Ectodermal cell (in vitro differentiated cells): ENCODE results near the gene WRNIP1.

Source experiments
- H3K27ac ChIP-seq: 2 replicates; pipeline ENCODE4 v1.7.0; 2013; ENCODE audit warnings: mild to moderate bottlenecking, low read depth, low read length; ENCODE audit not compliant: insufficient read depth, poor library complexity, severe bottlenecking
- H3K27me3 ChIP-seq: 2 replicates; pipeline ENCODE4 v1.7.0; 2013; ENCODE audit warnings: mild to moderate bottlenecking, low read length; ENCODE audit not compliant: insufficient read depth, control insufficient read depth, poor library complexity, severe bottlenecking
- H3K36me3 ChIP-seq: one replicate; pipeline ENCODE4 v1.7.0; 2013; ENCODE audit warnings: low read length; ENCODE audit not compliant: control insufficient read depth, insufficient read depth
- H3K4me1 ChIP-seq: one replicate; pipeline ENCODE4 v1.7.0; 2013; ENCODE audit warnings: low read length; ENCODE audit not compliant: control insufficient read depth, insufficient read depth
- H3K4me3 ChIP-seq: 2 replicates; pipeline ENCODE4 v1.7.0; 2013; ENCODE audit warnings: low read depth, low read length, control low read depth; ENCODE audit not compliant: insufficient read depth
- H3K9me3 ChIP-seq: 2 replicates; pipeline ENCODE4 v1.7.0; 2013; ENCODE audit warnings: mild to moderate bottlenecking, low read length, moderate library complexity; ENCODE audit not compliant: control insufficient read depth
- WGBS, 2 experiments: methylation state at CpG; one replicate each; pipeline ENCODE4 v1.1.7; 2013; ENCODE audit warnings: missing lambda C conversion rate in 2 of 2; 5-methylcytosine and 5-hydroxymethylcytosine counted together

The WRNIP1 gene

GRCh38 chr6:2803731-2804429, 38.7 kb downstream of the WRNIP1 start:
- H3K4me1 ChIP-seq, result no peaks in the 10 kb centered on the region
- no peaks in the 10 kb centered on the region for H3K9me3 ChIP-seq
- H3K27ac ChIP-seq, result no peak overlapping the region
- H3K27me3 ChIP-seq, result no peaks in the 10 kb centered on the region
- no peaks in the 10 kb centered on the region for H3K36me3 ChIP-seq
- no peak overlapping the region for H3K4me3 ChIP-seq
- WGBS, 2 experiments, result 94 to 95% methylated on average over 7 of the region's 7 CpGs

GRCh38 chr6:2804516-2804915, 39.3 kb downstream of the WRNIP1 start:
- H3K4me3 ChIP-seq, result no peak overlapping the region
- H3K27me3 ChIP-seq, result no peaks in the 10 kb centered on the region
- no peak overlapping the region for H3K27ac ChIP-seq
- H3K36me3 ChIP-seq, result no peaks in the 10 kb centered on the region
- WGBS, 2 experiments, result 94 to 97% methylated on average over 6 of the region's 6 CpGs
- H3K4me1 ChIP-seq, result no peaks in the 10 kb centered on the region
- no peaks in the 10 kb centered on the region for H3K9me3 ChIP-seq

- 92 to 94% methylated on average over 14 of the region's 14 CpGs for WGBS, 2 experiments
- H3K27me3 ChIP-seq, result no peaks in the 10 kb centered on the region
Observed at GRCh38 chr6:2805031-2805430, 39.8 kb downstream of the WRNIP1 start.

GRCh38 chr6:2806644-2807043, 41.5 kb downstream of the WRNIP1 start:
- 86 to 93% methylated on average over 3 of the region's 3 CpGs for WGBS, 2 experiments
- Histone ChIP-seq H3K27ac (no peak overlapping the region), H3K9me3 (no peaks in the 10 kb centered on the region), H3K4me3 (no peak overlapping the region), H3K4me1 (no peaks in the 10 kb centered on the region), H3K36me3 (no peaks in the 10 kb centered on the region), H3K27me3 (no peaks in the 10 kb centered on the region)

More at GRCh38 chr6:2805031-2805430, 39.8 kb downstream of the WRNIP1 start:
- no peaks in the 10 kb centered on the region for H3K4me1 ChIP-seq
- H3K36me3 ChIP-seq, result no peaks in the 10 kb centered on the region
- H3K4me3 ChIP-seq, result no peak overlapping the region
- H3K9me3 ChIP-seq, result no peaks in the 10 kb centered on the region
- no peak overlapping the region for H3K27ac ChIP-seq

- WGBS, 2 experiments, result 84% methylated on average over 9 of the region's 9 CpGs
- Histone ChIP-seq H3K9me3 (no peaks in the 10 kb centered on the region), H3K27me3 (no peaks in the 10 kb centered on the region), H3K4me1 (no peaks in the 10 kb centered on the region), H3K27ac (no peak overlapping the region), H3K36me3 (no peaks in the 10 kb centered on the region), H3K4me3 (no peak overlapping the region)
Observed at GRCh38 chr6:2807342-2808090, 42.3 kb downstream of the WRNIP1 start.

- H3K27me3 ChIP-seq, result no peaks in the 10 kb centered on the region
- 92 to 97% methylated on average over 2 of the region's 2 CpGs for WGBS, 2 experiments
- no peaks in the 10 kb centered on the region for H3K4me1 ChIP-seq
- H3K36me3 ChIP-seq, result no peaks in the 10 kb centered on the region
- H3K9me3 ChIP-seq, result no peaks in the 10 kb centered on the region
- no peak overlapping the region for H3K4me3 ChIP-seq
- no peak overlapping the region for H3K27ac ChIP-seq
Observed at GRCh38 chr6:2809015-2809414, 43.8 kb downstream of the WRNIP1 start.

- Histone ChIP-seq H3K4me1 (no peaks in the 10 kb centered on the region), H3K9me3 (no peaks in the 10 kb centered on the region), H3K4me3 (no peak overlapping the region), H3K27ac (no peak overlapping the region), H3K36me3 (no peaks in the 10 kb centered on the region), H3K27me3 (no peaks in the 10 kb centered on the region)
- WGBS, 2 experiments, result 89% methylated on average over 9 of the region's 9 CpGs
Observed at GRCh38 chr6:2810092-2810671, 45.0 kb downstream of the WRNIP1 start.

- WGBS, 2 experiments, result 100% methylated on average over 1 of the region's 3 CpGs
- Histone ChIP-seq H3K4me3 (no peak overlapping the region), H3K4me1 (no peaks in the 10 kb centered on the region), H3K27ac (no peak overlapping the region), H3K9me3 (no peaks in the 10 kb centered on the region), H3K36me3 (no peaks in the 10 kb centered on the region), H3K27me3 (no peaks in the 10 kb centered on the region)
Observed at GRCh38 chr6:2812695-2813094, 47.5 kb downstream of the WRNIP1 start.

- Histone ChIP-seq H3K9me3 (no peaks in the 10 kb centered on the region), H3K36me3 (no peaks in the 10 kb centered on the region), H3K27me3 (no peaks in the 10 kb centered on the region), H3K4me1 (no peaks in the 10 kb centered on the region), H3K27ac (no peak overlapping the region), H3K4me3 (no peak overlapping the region)
Observed at GRCh38 chr6:2816158-2816557, 51.0 kb downstream of the WRNIP1 start.

GRCh38 chr6:2817903-2818443, 52.8 kb downstream of the WRNIP1 start:
- Histone ChIP-seq H3K27me3 (no peaks in the 10 kb centered on the region), H3K4me3 (no peak overlapping the region), H3K36me3 (no peaks in the 10 kb centered on the region), H3K4me1 (no peaks in the 10 kb centered on the region), H3K9me3 (no peaks in the 10 kb centered on the region), H3K27ac (no peak overlapping the region)
- WGBS, 2 experiments, result 89 to 94% methylated on average over 4 of the region's 4 CpGs
